ENCODE measurements around the gene UBL7. TPM values are rescaled to one million over a fixed set of nuclear protein-coding genes. Genes with fewer than 3 reads are reported as not detected.

Gene UBL7, protein sequence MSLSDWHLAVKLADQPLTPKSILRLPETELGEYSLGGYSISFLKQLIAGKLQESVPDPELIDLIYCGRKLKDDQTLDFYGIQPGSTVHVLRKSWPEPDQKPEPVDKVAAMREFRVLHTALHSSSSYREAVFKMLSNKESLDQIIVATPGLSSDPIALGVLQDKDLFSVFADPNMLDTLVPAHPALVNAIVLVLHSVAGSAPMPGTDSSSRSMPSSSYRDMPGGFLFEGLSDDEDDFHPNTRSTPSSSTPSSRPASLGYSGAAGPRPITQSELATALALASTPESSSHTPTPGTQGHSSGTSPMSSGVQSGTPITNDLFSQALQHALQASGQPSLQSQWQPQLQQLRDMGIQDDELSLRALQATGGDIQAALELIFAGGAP
- total RNA-seq, result 10 to 100 TPM; 52.3 to 58.2 TPM

DNA sequence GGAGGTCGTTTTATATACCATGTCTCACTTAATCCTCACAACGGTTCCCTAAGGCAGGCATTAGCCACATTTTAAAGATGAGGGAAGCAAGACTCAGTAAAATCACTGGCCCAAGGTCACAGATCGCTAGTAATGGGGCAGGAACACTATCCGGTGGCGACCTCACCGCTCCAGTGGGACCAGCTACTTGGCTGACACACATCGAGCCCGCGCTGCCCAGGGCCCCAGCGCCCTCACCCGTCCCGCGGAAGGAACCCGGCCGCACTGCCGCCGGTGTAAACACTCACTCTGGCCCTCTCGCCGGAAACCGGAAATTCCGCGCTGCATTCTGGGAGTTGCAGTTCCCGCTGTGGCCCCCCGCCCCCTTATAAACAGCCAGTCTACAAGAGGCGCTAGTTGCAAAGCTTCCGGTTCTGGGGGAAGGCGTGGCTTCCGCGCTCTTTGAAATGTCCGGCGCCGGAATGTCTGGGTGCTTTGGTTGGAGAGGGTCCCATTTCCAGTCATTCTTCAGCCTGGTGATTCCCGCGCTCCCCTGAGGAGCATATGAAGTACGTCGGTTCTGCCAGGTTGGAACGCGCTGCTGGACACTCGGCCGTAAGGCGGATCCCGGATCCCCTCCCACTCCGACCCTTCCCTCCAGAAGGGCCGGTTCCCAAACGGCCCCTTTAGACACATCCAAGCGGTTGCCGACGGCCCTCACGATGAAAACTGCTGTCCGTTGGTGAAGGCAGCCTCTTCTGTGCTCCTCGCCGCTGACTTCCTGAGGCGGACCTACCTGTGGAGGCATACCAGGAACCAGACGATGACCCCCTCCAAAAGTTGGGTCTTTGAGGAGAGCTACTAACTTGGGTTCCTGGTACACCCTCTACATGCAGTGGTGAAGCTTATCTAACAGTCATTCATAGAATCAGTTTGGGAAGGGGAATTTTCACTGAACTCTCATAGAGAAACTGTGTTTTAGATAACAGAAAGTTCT, at the start of gene UBL7:
Gene UBL7, minus strand, starts transcription at position 290 of the 976 bp plus-strand sequence. CDS start 2,293 bp downstream, outside the sequence.
- CTCF ChIA-PET, result interaction anchor here (0.5 to 3.0 kb wide), 10 partner anchors 22 to 466 kb away, joined by 3 to 23 read pairs (median 5); partner anchors contain the start of genes ARID3B and PML
- POLR2A ChIA-PET, result interaction anchor here (0.5 to 1.9 kb wide), 16 partner anchors 10 to 503 kb away, joined by 3 to 19 read pairs (median 4); partner anchors contain the start of genes ARID3B, CLK3 and SEMA7A
- Mint-ChIP-seq H3K27ac (peak within 1 kb of the TSS; percentile 99), H3K36me3 (peaks cover 23% of the 10 kb centered on the region), H3K27me3 (no peaks in the 10 kb centered on the region), H3K4me3 (peak within 1 kb of the TSS; percentile 98), H3K9me3 (no peaks in the 10 kb centered on the region), H3K4me1 (ENCODE audit: low read depth) (peaks cover 47% of the 10 kb centered on the region)
- DNase-seq, result peak; percentile 99
- intact Hi-C loops (cut with micrococcal nuclease), result loop anchor here (2.0 to 10.0 kb wide), 9 partner anchors 22 to 466 kb away; partner anchors contain the start of genes ARID3B, CLK3, CSK and PML

DNA sequence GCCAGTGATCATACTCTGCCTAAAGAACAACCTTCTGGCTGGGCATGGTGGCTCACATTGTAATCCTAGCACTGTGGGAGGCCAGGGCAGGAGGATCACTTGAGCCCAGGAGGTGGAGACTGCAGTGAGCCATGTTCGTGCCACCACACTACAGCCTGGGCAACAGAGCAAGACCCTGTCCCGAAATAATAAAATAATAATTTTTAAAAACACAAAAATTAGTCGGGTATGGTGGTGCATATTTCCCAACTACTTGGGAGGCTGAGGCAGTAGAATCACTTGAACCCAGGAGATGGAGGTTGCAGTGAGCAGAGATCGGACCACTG, 45.5 kb upstream of the UBL7 start:
- ChIA-PET CTCF (no interaction called here), POLR2A (no interaction called here)
- Mint-ChIP-seq H3K9me3 (no peaks in the 10 kb centered on the region), H3K27ac (no peak overlapping the region), H3K4me1 (ENCODE audit: low read depth) (no peaks in the 10 kb centered on the region), H3K36me3 (peaks cover 15% of the 10 kb centered on the region), H3K4me3 (no peak overlapping the region), H3K27me3 (no peaks in the 10 kb centered on the region)
- no peak for DNase-seq
- intact Hi-C loops (cut with micrococcal nuclease), result no loop called here

DNA sequence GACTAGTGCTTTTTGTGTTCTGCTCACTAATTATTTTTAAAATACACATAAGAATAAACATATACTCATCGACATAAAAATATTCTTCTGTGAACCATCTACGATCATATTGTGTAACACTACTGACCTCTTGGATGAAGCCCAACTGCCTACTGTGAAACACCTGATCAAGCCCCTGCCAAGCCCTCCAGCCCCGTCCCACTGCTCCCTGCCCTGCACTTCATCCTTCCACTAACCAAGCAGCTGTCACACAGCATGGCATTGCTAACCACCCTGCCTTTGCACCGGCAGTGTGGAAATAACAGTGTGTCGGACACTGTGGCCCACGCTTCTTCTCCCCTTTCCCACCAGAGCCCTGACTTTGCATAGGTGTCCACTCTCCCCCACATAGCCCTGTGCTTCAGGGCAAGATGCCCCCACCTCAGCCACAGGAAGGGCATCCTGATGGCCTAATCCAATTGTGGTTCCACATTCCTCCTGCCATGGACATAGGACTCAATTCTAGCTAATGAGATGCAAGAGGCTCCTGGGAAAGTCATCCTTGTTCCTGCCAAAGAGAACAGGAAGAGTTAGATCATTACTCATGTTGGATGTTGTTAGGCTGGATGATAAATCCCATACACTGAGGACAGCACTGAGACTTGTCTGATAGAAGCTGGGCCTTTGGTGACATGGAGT, 45.0 kb upstream of the UBL7 start:
- peaks cover 15% of the 10 kb centered on the region for H3K36me3 Mint-ChIP-seq
- no peak overlapping the region for H3K4me3 Mint-ChIP-seq
- DNase-seq, result no peak
- H3K9me3 Mint-ChIP-seq, result no peaks in the 10 kb centered on the region
- H3K4me1 Mint-ChIP-seq (ENCODE audit: low read depth), result no peaks in the 10 kb centered on the region
- H3K27me3 Mint-ChIP-seq, result no peaks in the 10 kb centered on the region
- ChIA-PET POLR2A (no interaction called here), CTCF (no interaction called here)
- intact Hi-C loops (cut with micrococcal nuclease), result no loop called here
- no peak overlapping the region for H3K27ac Mint-ChIP-seq

DNA sequence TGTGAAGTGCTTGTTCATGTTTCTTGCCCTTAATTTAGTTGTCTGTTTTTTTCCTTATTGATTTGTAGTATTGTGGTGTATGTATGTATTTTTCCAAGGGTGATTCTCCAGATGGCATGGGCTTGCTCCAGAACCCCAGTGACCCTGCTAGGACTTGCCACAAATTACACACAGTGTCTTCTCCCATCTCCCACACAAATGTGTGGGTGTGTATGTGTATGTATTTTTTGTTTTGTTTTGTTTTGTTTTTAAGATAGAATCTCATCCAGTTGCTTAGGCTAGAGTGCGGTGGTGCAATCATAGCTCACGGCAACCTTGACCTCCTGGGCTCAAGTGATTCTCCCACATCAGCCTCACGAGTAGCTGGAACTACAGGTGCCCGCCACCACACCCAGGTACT, 43.9 kb upstream of the UBL7 start:
- no peaks in the 10 kb centered on the region for H3K4me1 Mint-ChIP-seq (ENCODE audit: low read depth)
- no peak overlapping the region for H3K4me3 Mint-ChIP-seq
- intact Hi-C loops (cut with micrococcal nuclease), result no loop called here
- H3K9me3 Mint-ChIP-seq, result no peaks in the 10 kb centered on the region
- ChIA-PET CTCF (no interaction called here), POLR2A (no interaction called here)
- H3K36me3 Mint-ChIP-seq, result peaks cover 15% of the 10 kb centered on the region
- H3K27me3 Mint-ChIP-seq, result no peaks in the 10 kb centered on the region
- no peak for DNase-seq
- no peak overlapping the region for H3K27ac Mint-ChIP-seq

DNA sequence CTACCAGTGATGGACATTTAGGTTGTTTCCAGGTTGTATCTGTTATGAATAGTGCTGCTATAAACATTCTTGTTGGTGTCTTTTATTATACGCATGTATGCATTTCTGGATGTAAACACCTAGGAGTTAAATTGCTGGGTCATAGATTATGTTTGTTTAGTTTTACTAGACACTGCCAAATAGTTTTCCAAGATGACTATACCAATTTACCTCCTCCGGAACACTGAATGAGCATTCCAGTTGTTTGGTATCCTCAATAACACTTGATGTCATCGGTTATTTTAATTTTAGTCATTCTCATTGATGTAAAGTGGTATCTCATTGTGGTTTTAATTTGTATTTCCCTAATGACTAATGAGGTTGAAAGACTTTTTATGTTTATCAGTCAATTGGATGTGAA, 43.5 kb upstream of the UBL7 start:
- Mint-ChIP-seq H3K4me3 (no peak overlapping the region), H3K36me3 (peaks cover 15% of the 10 kb centered on the region), H3K9me3 (no peaks in the 10 kb centered on the region), H3K27ac (no peak overlapping the region), H3K4me1 (ENCODE audit: low read depth) (no peaks in the 10 kb centered on the region), H3K27me3 (no peaks in the 10 kb centered on the region)
- intact Hi-C loops (cut with micrococcal nuclease), result no loop called here
- DNase-seq, result no peak
- ChIA-PET CTCF (no interaction called here), POLR2A (no interaction called here)

DNA sequence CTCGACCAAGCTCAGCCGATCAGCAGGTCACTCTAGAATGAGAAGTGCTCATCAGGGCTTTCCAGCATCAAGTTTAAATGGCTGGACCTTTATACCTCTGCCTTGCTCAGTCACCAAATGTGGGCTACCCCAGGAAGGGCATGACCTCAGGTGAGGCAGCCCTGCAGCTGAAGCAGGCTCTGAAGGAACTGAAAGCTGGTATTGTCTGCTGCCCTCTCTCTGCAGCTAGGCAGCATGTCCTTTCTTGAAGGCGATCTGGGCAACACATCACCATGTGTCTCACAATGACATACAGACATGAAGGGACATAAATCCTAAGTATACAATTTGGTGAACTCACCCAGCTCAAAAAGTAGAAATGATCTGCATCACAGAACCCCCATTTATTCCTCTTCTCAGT, 41.3 kb upstream of the UBL7 start:
- no peak overlapping the region for H3K27ac Mint-ChIP-seq
- no peak overlapping the region for H3K4me3 Mint-ChIP-seq
- intact Hi-C loops (cut with micrococcal nuclease), result no loop called here
- H3K27me3 Mint-ChIP-seq, result no peaks in the 10 kb centered on the region
- ChIA-PET CTCF (interaction anchor here (2.9 kb wide), 1 partner anchor 13 kb away, joined by 8 read pairs; no protein-coding TSS in a partner anchor), POLR2A (interaction anchor here (1.4 kb wide), 1 partner anchor 41 kb away, joined by 4 read pairs; no protein-coding TSS in a partner anchor)
- no peaks in the 10 kb centered on the region for H3K9me3 Mint-ChIP-seq
- H3K4me1 Mint-ChIP-seq (ENCODE audit: low read depth), result no peaks in the 10 kb centered on the region
- H3K36me3 Mint-ChIP-seq, result peaks cover 15% of the 10 kb centered on the region
- no peak for DNase-seq

DNA sequence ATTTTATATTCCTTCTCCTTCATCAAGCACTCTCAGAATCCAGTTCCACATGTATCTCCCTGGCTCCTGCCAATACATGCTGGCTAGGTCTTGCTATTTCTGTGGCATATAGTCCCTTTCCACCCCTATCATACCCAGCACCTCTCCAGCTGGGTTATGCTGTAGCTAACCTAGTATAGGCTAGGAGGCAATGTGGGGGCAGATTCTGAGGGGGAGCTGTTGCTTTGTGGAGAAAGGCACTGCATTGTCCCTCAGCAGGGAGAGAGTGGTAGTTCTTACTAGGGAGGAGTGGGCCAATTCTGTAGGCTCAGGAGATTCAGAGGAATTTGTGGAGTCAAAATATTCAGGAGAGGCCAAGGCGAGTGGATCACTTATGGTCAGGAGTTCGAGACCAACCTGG, 39.4 kb upstream of the UBL7 start:
- Mint-ChIP-seq H3K4me3 (no peak overlapping the region), H3K27me3 (no peaks in the 10 kb centered on the region), H3K36me3 (peaks cover 15% of the 10 kb centered on the region)

DNA sequence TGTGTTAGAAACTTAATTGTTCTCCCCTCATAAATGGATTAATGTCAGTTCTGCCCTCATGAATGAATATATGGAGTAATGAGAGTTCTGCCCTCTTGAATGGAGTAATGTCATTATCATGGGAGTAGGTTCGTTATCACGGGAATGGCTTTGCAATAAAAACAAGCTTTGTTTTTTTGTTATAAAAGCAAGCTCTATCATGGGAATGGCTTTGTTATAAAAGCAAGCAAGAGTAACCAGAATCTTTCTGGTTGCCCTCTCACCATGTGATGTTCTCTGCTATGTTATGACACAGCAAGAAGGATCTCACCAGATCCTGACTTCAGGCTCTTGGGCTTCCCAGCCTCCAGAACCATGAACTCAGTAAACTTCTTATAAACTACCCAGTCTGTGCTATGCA, 38.4 kb upstream of the UBL7 start:
- Mint-ChIP-seq H3K27ac (no peak overlapping the region), H3K36me3 (peaks cover 15% of the 10 kb centered on the region), H3K27me3 (no peaks in the 10 kb centered on the region), H3K4me3 (no peak overlapping the region), H3K9me3 (no peaks in the 10 kb centered on the region), H3K4me1 (ENCODE audit: low read depth) (no peaks in the 10 kb centered on the region)
- CTCF ChIA-PET, result interaction anchor here (2.9 kb wide), 1 partner anchor 10 kb away, joined by 8 read pairs; no protein-coding TSS in a partner anchor
- DNase-seq, result no peak
- intact Hi-C loops (cut with micrococcal nuclease), result no loop called here
- POLR2A ChIA-PET, result no interaction called here

More for the DNA sequence above, 39.4 kb upstream of the UBL7 start:
- no peak for DNase-seq
- Mint-ChIP-seq H3K4me1 (ENCODE audit: low read depth) (no peaks in the 10 kb centered on the region), H3K27ac (no peak overlapping the region), H3K9me3 (no peaks in the 10 kb centered on the region)
- CTCF ChIA-PET, result interaction anchor here (0.5 to 2.9 kb wide), 2 partner anchors 11 to 122 kb away, joined by 3 to 8 read pairs; no protein-coding TSS in a partner anchor
- intact Hi-C loops (cut with micrococcal nuclease), result no loop called here
- POLR2A ChIA-PET, result interaction anchor here (0.6 kb wide), 1 partner anchor 19 kb away, joined by 4 read pairs; no protein-coding TSS in a partner anchor

DNA sequence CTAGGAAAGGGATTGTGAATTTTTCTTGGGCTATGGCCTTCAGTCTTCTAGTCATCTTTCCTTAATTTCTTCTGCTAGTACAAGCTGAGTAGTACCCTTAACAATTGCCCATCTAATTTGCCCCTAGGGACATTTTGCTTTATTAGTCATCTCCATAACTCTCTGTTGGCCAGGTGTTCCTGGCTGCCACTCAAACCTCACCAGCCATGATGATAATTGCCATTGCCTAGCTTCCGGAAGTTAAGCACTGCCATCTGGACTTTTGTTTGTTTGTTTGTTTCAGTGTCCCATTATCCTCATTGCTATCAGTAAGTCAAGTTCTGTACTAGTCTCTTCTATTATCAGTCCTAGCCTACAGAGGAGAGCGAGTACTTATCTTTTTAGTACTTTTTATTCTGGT, 36.6 kb upstream of the UBL7 start:
- intact Hi-C loops (cut with micrococcal nuclease), result no loop called here
- H3K9me3 Mint-ChIP-seq, result no peaks in the 10 kb centered on the region
- H3K36me3 Mint-ChIP-seq, result peaks cover 6% of the 10 kb centered on the region
- no peak overlapping the region for H3K27ac Mint-ChIP-seq
- POLR2A ChIA-PET, result interaction anchor here (0.5 kb wide), 1 partner anchor 97 kb away, joined by 3 read pairs; no protein-coding TSS in a partner anchor
- H3K27me3 Mint-ChIP-seq, result no peaks in the 10 kb centered on the region
- H3K4me3 Mint-ChIP-seq, result no peak overlapping the region
- CTCF ChIA-PET, result interaction anchor here (1.2 kb wide), 1 partner anchor 115 kb away, joined by 5 read pairs; no protein-coding TSS in a partner anchor
- H3K4me1 Mint-ChIP-seq (ENCODE audit: low read depth), result no peaks in the 10 kb centered on the region
- no peak for DNase-seq

DNA sequence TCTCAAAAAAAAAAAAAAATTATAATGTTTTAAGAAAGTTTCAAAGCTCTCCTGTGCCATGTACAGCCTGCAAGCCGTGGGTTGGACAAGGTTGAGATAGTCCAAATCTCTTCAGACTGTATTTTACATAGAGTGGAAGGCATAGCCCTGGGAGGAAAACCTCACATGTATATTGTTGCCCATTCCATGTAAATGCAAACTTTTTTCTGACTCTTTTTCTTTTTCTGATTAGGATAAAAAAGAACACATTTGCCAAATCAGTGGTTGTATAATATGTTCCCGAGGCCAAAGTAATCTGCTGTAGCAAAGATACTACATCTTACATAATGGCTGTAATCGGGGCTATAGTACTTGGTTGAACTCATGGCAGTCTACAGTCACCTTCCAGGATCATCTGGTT, 35.7 kb upstream of the UBL7 start:
- intact Hi-C loops (cut with micrococcal nuclease), result no loop called here

DNA sequence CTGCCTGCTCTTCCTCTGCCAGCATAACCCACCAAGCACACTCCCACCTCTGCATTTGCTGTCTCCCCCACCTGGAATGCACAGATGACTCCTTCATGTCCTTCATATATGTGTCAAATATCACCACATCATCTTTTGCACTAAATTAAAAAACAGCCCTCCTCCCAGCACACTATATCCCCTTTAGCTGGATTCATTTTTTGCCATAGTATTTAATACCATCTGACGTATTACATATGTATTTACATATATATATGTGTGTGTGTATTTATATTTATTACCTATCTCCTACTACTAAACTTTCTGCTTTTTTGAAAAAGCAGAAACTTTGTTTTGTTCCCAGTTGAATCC, 29.4 kb upstream of the UBL7 start:
- Mint-ChIP-seq H3K9me3 (no peaks in the 10 kb centered on the region), H3K36me3 (no peaks in the 10 kb centered on the region), H3K4me1 (ENCODE audit: low read depth) (peaks cover 10% of the 10 kb centered on the region), H3K27me3 (no peaks in the 10 kb centered on the region), H3K4me3 (no peak overlapping the region), H3K27ac (no peak overlapping the region)
- CTCF ChIA-PET, result interaction anchor here (0.9 to 3.0 kb wide), 11 partner anchors 19 to 126 kb away, joined by 3 to 25 read pairs (median 3); partner anchors contain the start of gene CYP11A1
- POLR2A ChIA-PET, result no interaction called here
- DNase-seq, result no peak
- intact Hi-C loops (cut with micrococcal nuclease), result loop anchor here (2.0 kb wide), 1 partner anchor 30 kb away; the partner anchor contains the start of gene UBL7

More for the DNA sequence above, 35.7 kb upstream of the UBL7 start:
- Mint-ChIP-seq H3K4me3 (no peak overlapping the region), H3K27me3 (no peaks in the 10 kb centered on the region), H3K4me1 (ENCODE audit: low read depth) (no peaks in the 10 kb centered on the region), H3K27ac (no peak overlapping the region), H3K36me3 (no peaks in the 10 kb centered on the region), H3K9me3 (no peaks in the 10 kb centered on the region)
- ChIA-PET CTCF (interaction anchor here (0.6 kb wide), 1 partner anchor 25 kb away, joined by 4 read pairs; no protein-coding TSS in a partner anchor), POLR2A (no interaction called here)
- DNase-seq, result no peak

All from activated CD4-positive, alpha-beta memory T cell treated with anti-CD3 and anti-CD28 coated beads for 36 hours (primary cell).